B cell (primary cell): ENCODE measurements around the gene PCBP3. TPM values are rescaled to one million over a fixed set of nuclear protein-coding genes. Genes with fewer than 3 reads are reported as not detected.

Experiments used
- ATAC-seq: fragments of 200-7000 bp; cut with Tn5 transposase; one replicate; pipeline ENCODE4 v1.10.0; 2021; ENCODE audit warnings: low read depth, mild to moderate bottlenecking, moderate number of reproducible peaks, moderate library complexity
- CTCF ChIA-PET: fragments of 350-600 bp; sonication (Branson Sonifier 250); formaldehyde crosslinking; loops from one replicate; lab custom pipeline; 2021; ENCODE audit warnings: antibody characterized with exemption, inconsistent platforms; lab: Charles Lee
- POLR2A ChIA-PET: fragments of 350-600 bp; sonication (Branson Sonifier 250); formaldehyde crosslinking; loops from one replicate; lab custom pipeline; 2021; ENCODE audit warnings: antibody characterized with exemption; lab: Charles Lee
- DNase-seq: peaks from one replicate; pipeline ENCODE4 v3.0.0; 2013
- H2AFZ ChIP-seq: 2 replicates; pipeline ENCODE4 v1.6.1; 2012; ENCODE audit warnings: mild to moderate bottlenecking, low read depth, low read length; ENCODE audit not compliant: insufficient read depth, poor library complexity, severe bottlenecking
- H3K27ac ChIP-seq, 2 donors: 1 replicate in 1 of 2; 2 replicates in 1 of 2; pipeline ENCODE4 v1.5.1; 2012 to 2013; ENCODE audit warnings: low read length in 2 of 2, mild to moderate bottlenecking in 2 of 2, moderate library complexity in 1 of 2
- H3K27me3 ChIP-seq, 4 experiments: fragments of 200-600 bp in 1 of 4; sonication (generic) in 1 of 4; replicated peaks in 1 of 4; 1 replicate in 2 of 4; 2 replicates in 2 of 4; pipeline versions ENCODE4 v1.6.1 to v1.7.0; 2013 to 2016; ENCODE audit warnings: low read length in 3 of 4, mild to moderate bottlenecking in 2 of 4, mixed read lengths in 1 of 4, moderate library complexity in 1 of 4; ENCODE audit not compliant: insufficient read depth in 4 of 4, control insufficient read depth in 3 of 4; ENCODE audit errors: control extremely low read depth in 1 of 4
- H3K36me3 ChIP-seq, 2 experiments: replicated peaks in 1 of 2; 1 replicate in 1 of 2; 2 replicates in 1 of 2; pipeline versions ENCODE4 v1.6.1 to v1.7.1; 2013; ENCODE audit warnings: low read length in 1 of 2; ENCODE audit not compliant: insufficient read depth in 2 of 2, control insufficient read depth in 1 of 2; ENCODE audit errors: control extremely low read depth in 1 of 2, extremely low read depth in 1 of 2
- H3K4me1 ChIP-seq, 2 donors: fragments of 200-600 bp in 1 of 2; sonication (generic) in 1 of 2; 1 replicate in 1 of 2; 2 replicates in 1 of 2; pipeline versions ENCODE4 v1.5.1 to v1.6.1; 2013 to 2017; ENCODE audit warnings: low read length in 2 of 2; ENCODE audit not compliant: control insufficient read depth in 2 of 2, insufficient read depth in 2 of 2
- H3K4me2 ChIP-seq: replicated peaks from 2 replicates; pipeline ENCODE3; 2012; ENCODE audit warnings: mild to moderate bottlenecking, low read depth, low read length; ENCODE audit not compliant: poor library complexity, severe bottlenecking
- H3K4me3 ChIP-seq, 5 experiments: fragments of 200-600 bp in 1 of 5; sonication (generic) in 1 of 5; 1 replicate in 3 of 5; 2 replicates in 2 of 5; pipeline versions ENCODE4 v1.5.1 to v1.7.0; 2011 to 2016; ENCODE audit warnings: low read length in 4 of 5, mild to moderate bottlenecking in 4 of 5, low read depth in 2 of 5, control low read depth in 1 of 5, moderate library complexity in 1 of 5; ENCODE audit not compliant: insufficient read depth in 1 of 5; ENCODE audit errors: control extremely low read depth in 1 of 5, extremely low read depth in 1 of 5
- H3K79me2 ChIP-seq: fragments of 200-600 bp; sonication (generic); one replicate; pipeline ENCODE4 v1.6.0; 2016; ENCODE audit warnings: low read length; ENCODE audit not compliant: control insufficient read depth, insufficient read depth
- H3K9ac ChIP-seq: fragments of 200-600 bp; sonication (generic); 2 replicates; pipeline ENCODE4 v1.6.1; 2017; ENCODE audit warnings: mild to moderate bottlenecking, low read length, moderate library complexity
- H3K9me3 ChIP-seq, 3 donors: one replicate each; pipeline versions ENCODE4 v1.6.1 to v1.7.1; 2013; ENCODE audit warnings: low read length in 2 of 3; ENCODE audit not compliant: control insufficient read depth in 2 of 3, insufficient read depth in 1 of 3; ENCODE audit errors: control extremely low read depth in 1 of 3
- H4K20me1 ChIP-seq: 2 replicates; pipeline ENCODE4 v1.6.0; 2012; ENCODE audit warnings: mild to moderate bottlenecking, low read length; ENCODE audit not compliant: insufficient read depth, control insufficient read depth, poor library complexity, severe bottlenecking
- H3K27ac Mint-ChIP-seq: one replicate; pipeline ENCODE4 v1.8.0; 2021; ENCODE audit warnings: mixed read lengths
- H3K27me3 Mint-ChIP-seq: one replicate; pipeline ENCODE4 v1.8.0; 2021; ENCODE audit warnings: mixed read lengths
- H3K4me1 Mint-ChIP-seq: one replicate; pipeline ENCODE4 v1.8.0; 2021; ENCODE audit warnings: mixed read lengths
- H3K4me3 Mint-ChIP-seq: one replicate; pipeline ENCODE4 v1.8.0; 2021; ENCODE audit warnings: mixed read lengths
- H3K9me3 Mint-ChIP-seq: one replicate; pipeline ENCODE4 v1.8.0; 2022; ENCODE audit warnings: mixed read lengths; ENCODE audit not compliant: insufficient read depth
- CTCF ChIP-seq: fragments of 200-600 bp; IDR thresholded peaks from one replicate; pipeline ENCODE4 v1.8.0; 2022; ENCODE audit warnings: antibody characterized with exemption, mild to moderate bottlenecking
- EZH2 ChIP-seq: IDR thresholded peaks from 2 replicates; pipeline ENCODE4 v1.6.1; 2012; ENCODE audit warnings: borderline replicate concordance, low read depth, mild to moderate bottlenecking, moderate library complexity, low read length; ENCODE audit not compliant: insufficient read depth, poor library complexity, severe bottlenecking
- WGBS: methylation state at CpG from one replicate; pipeline ENCODE4 v1.1.5; 2013; ENCODE audit warnings: missing lambda C conversion rate; ENCODE audit not compliant: insufficient coverage; 5-methylcytosine and 5-hydroxymethylcytosine counted together
- intact Hi-C: fragments of 100-400 bp; cut with micrococcal nuclease; formaldehyde crosslinking; loops from one replicate; pipeline ENCODE4 v1.10.0; 2022
- polyA plus RNA-seq: library from polyadenylated mRNA; depleted of rRNA; stranded (reverse); fragments of >200 nt; gene quantifications from 2 replicates; pipeline ENCODE4 v1.2.3, GENCODE V29; 2012
- total RNA-seq, 2 donors: library from RNA; stranded (reverse); fragments of 120-200 nt in 1 of 2; gene quantifications; 1 replicate in 1 of 2; 2 replicates in 1 of 2; pipeline versions ENCODE4 v1.2.3 to v1.2.4, GENCODE V29; 2013 to 2022

The PCBP3 gene
- total and polyA plus RNA-seq, 2 donors (not counting 1 experiment from before 2014, with no cell fraction given), result 0.45 to 2.7 TPM

- Histone ChIP-seq H3K4me2 (no peak overlapping the region), H3K9me3 (no peaks in the 10 kb centered on the region), H3K4me1 (no peaks in the 10 kb centered on the region), H3K36me3 (no peaks in the 10 kb centered on the region), H2AFZ (no peak overlapping the region), H3K4me3 (no peak overlapping the region), H3K27me3 (no peaks in the 10 kb centered on the region), H3K79me2 (no peaks in the 10 kb centered on the region), H4K20me1 (no peaks in the 10 kb centered on the region), H3K27ac (no peak overlapping the region), H3K9ac (no peak overlapping the region)
- Mint-ChIP-seq H3K27ac (no peak overlapping the region), H3K4me1 (no peaks in the 10 kb centered on the region), H3K27me3 (no peaks in the 10 kb centered on the region), H3K9me3 (no peaks in the 10 kb centered on the region), H3K4me3 (no peak overlapping the region)
- ChIA-PET POLR2A (no interaction called here), CTCF (no interaction called here)
- DNase-seq, result no peak
- TF ChIP-seq CTCF, result no peak
- no peak for TF ChIP-seq EZH2
- WGBS, result 93% methylated on average over 12 of the region's 13 CpGs
- no peak for ATAC-seq
- intact Hi-C loops, result no loop called here
These were observed 263.3 kb downstream of the PCBP3 start for GRCh38 chr21:45906859-45907258.

GRCh38 chr21:45908536-45909237, 265.2 kb downstream of the PCBP3 start:
- H3K4me3 ChIP-seq, result no peak overlapping the region
- ChIA-PET POLR2A (no interaction called here), CTCF (no interaction called here)
- no peaks in the 10 kb centered on the region for H3K27me3 Mint-ChIP-seq
- H4K20me1 ChIP-seq, result no peaks in the 10 kb centered on the region
- no peaks in the 10 kb centered on the region for H3K4me1 ChIP-seq
- no peaks in the 10 kb centered on the region for H3K4me1 Mint-ChIP-seq
- H2AFZ ChIP-seq, result no peak overlapping the region
- DNase-seq, result no peak
- ATAC-seq, result no peak
- intact Hi-C loops, result no loop called here
- H3K27ac Mint-ChIP-seq, result no peak overlapping the region
- H3K27ac ChIP-seq, result no peak overlapping the region
- no peak overlapping the region for H3K4me3 Mint-ChIP-seq
- H3K9ac ChIP-seq, result no peak overlapping the region
- no peaks in the 10 kb centered on the region for H3K27me3 ChIP-seq
- H3K4me2 ChIP-seq, result no peak overlapping the region
- H3K9me3 ChIP-seq, result no peaks in the 10 kb centered on the region
- TF ChIP-seq CTCF, result no peak
- H3K36me3 ChIP-seq, result no peaks in the 10 kb centered on the region
- no peaks in the 10 kb centered on the region for H3K9me3 Mint-ChIP-seq
- H3K79me2 ChIP-seq, result no peaks in the 10 kb centered on the region
- 93% methylated on average over 27 of the region's 27 CpGs for WGBS
